Activated CD8-positive, alpha-beta memory T cell treated with anti-CD3 and anti-CD28 coated beads for 36 hours (primary cell): ENCODE measurements around the gene PSMD9. TPM values are rescaled to one million over a fixed set of nuclear protein-coding genes. Genes with fewer than 3 reads are reported as not detected.
"Not testable (repeated sequence)": the region's sequence is repeated elsewhere in the genome, so short reads cannot be mapped to it uniquely, and the experiment has no call there.

Source experiments
- CTCF ChIA-PET: fragments of 350-600 bp; sonication (Branson Sonifier 250); formaldehyde crosslinking; loops from one replicate; lab custom pipeline; 2021; ENCODE audit warnings: antibody characterized with exemption; lab: Charles Lee
- POLR2A ChIA-PET: fragments of 350-600 bp; sonication (Branson Sonifier 250); formaldehyde crosslinking; loops from one replicate; lab custom pipeline; 2021; ENCODE audit warnings: antibody characterized with exemption; lab: Charles Lee
- total RNA-seq, 2 experiments: library from RNA; stranded (reverse); gene quantifications; one replicate each; pipeline ENCODE4 v1.2.3, GENCODE V29; 2021

Gene PSMD9
- total RNA-seq, 2 experiments from 2014 or later, result 70.8 to 73.7 TPM

- CTCF ChIA-PET, result interaction anchor here (0.5 to 0.6 kb wide), 2 partner anchors 329 to 1159 kb away, joined by 3 to 5 read pairs; no protein-coding TSS in a partner anchor
- POLR2A ChIA-PET, result interaction anchor here (0.9 kb wide), 1 partner anchor 9 kb away, joined by 3 read pairs; no protein-coding TSS in a partner anchor
Observed at GRCh38 chr12:121908702-121909101, 20.1 kb downstream of the PSMD9 start.

GRCh38 chr12:121911824-121912585 lies 23.4 kb downstream of the PSMD9 start:
- CTCF ChIA-PET, result interaction anchor here (0.7 to 1.0 kb wide), 2 partner anchors 23 to 125 kb away, joined by 3 read pairs; partner anchors contain the start of gene PSMD9
- POLR2A ChIA-PET, result interaction anchor here (0.6 kb wide), 1 partner anchor 380 kb away, joined by 3 read pairs; no protein-coding TSS in a partner anchor

GRCh38 chr12:121915841-121916321 lies 27.3 kb downstream of the PSMD9 start:
- ChIA-PET POLR2A (interaction anchor here (0.6 kb wide), 1 partner anchor 351 kb away, joined by 6 read pairs; no protein-coding TSS in a partner anchor), CTCF (interaction anchor here (3.4 kb wide), 1 partner anchor 121 kb away, joined by 21 read pairs; the partner anchor contains the start of gene RHOF)

- POLR2A ChIA-PET, result interaction anchor here (0.6 kb wide), 1 partner anchor 249 kb away, joined by 15 read pairs; no protein-coding TSS in a partner anchor
- CTCF ChIA-PET, result interaction anchor here (0.7 to 3.4 kb wide), 3 partner anchors 70 to 122 kb away, joined by 3 to 21 read pairs (median 3); partner anchors contain the start of gene RHOF
Observed at GRCh38 chr12:121916719-121917118, 28.1 kb downstream of the PSMD9 start.

GRCh38 chr12:121917950-121918678 lies 29.5 kb downstream of the PSMD9 start, which contains the start of gene CFAP251:
TSS of gene CFAP251 (plus strand) at chr12:121918592. CDS start at chr12:121921306, 2,714 bp downstream.
- ChIA-PET POLR2A (interaction anchor here (0.6 kb wide), 1 partner anchor 10 kb away, joined by 3 read pairs; no protein-coding TSS in a partner anchor), CTCF (interaction anchor here (0.7 to 3.4 kb wide), 11 partner anchors 24 to 308 kb away, joined by 3 to 21 read pairs (median 3); partner anchors contain the start of genes DIABLO, PSMD9 and RHOF)

- ChIA-PET CTCF (interaction anchor here (0.7 to 3.4 kb wide), 11 partner anchors 25 to 307 kb away, joined by 3 to 21 read pairs (median 3); partner anchors contain the start of genes DIABLO, PSMD9 and RHOF), POLR2A (interaction anchor here (0.6 kb wide), 1 partner anchor 12 kb away, joined by 6 read pairs; no protein-coding TSS in a partner anchor)
Observed at GRCh38 chr12:121918679-121919038, 30.1 kb downstream of the PSMD9 start.

GRCh38 chr12:121921066-121921465 lies 32.5 kb downstream of the PSMD9 start:
- CTCF ChIA-PET, result interaction anchor here (0.5 to 1.7 kb wide), 2 partner anchors 11 to 32 kb away, joined by 3 to 4 read pairs; partner anchors contain the start of gene PSMD9
- POLR2A ChIA-PET, result no interaction called here

GRCh38 chr12:121925358-121925695 lies 36.7 kb downstream of the PSMD9 start:
- ChIA-PET POLR2A (no interaction called here), CTCF (interaction anchor here (0.7 kb wide), 2 partner anchors 131 to 546 kb away, joined by 3 to 4 read pairs; no protein-coding TSS in a partner anchor)

GRCh38 chr12:121926874-121927706 lies 38.5 kb downstream of the PSMD9 start:
- POLR2A ChIA-PET, result no interaction called here
- CTCF ChIA-PET, result no interaction called here

GRCh38 chr12:121927813-121928212 lies 39.2 kb downstream of the PSMD9 start:
- CTCF ChIA-PET, result no interaction called here
- POLR2A ChIA-PET, result no interaction called here

- CTCF ChIA-PET, result interaction anchor here (1.5 kb wide), 1 partner anchor 194 kb away, joined by 3 read pairs; no protein-coding TSS in a partner anchor
- POLR2A ChIA-PET, result not testable (repeated sequence)
Observed at GRCh38 chr12:121929545-121929944, 41.0 kb downstream of the PSMD9 start.

- CTCF ChIA-PET, result interaction anchor here (1.5 kb wide), 1 partner anchor 193 kb away, joined by 3 read pairs; no protein-coding TSS in a partner anchor
- POLR2A ChIA-PET, result interaction anchor here (0.7 kb wide), 1 partner anchor 12 kb away, joined by 6 read pairs; no protein-coding TSS in a partner anchor
Observed at GRCh38 chr12:121930862-121931261, 42.3 kb downstream of the PSMD9 start.

GRCh38 chr12:121932176-121932536 lies 43.6 kb downstream of the PSMD9 start:
- ChIA-PET POLR2A (no interaction called here), CTCF (interaction anchor here (0.5 kb wide), 1 partner anchor 35 kb away, joined by 3 read pairs; no protein-coding TSS in a partner anchor)

- ChIA-PET POLR2A (no interaction called here), CTCF (no interaction called here)
Observed at GRCh38 chr12:121932914-121933521, 44.4 kb downstream of the PSMD9 start.

GRCh38 chr12:121933522-121934308 lies 45.1 kb downstream of the PSMD9 start:
- POLR2A ChIA-PET, result no interaction called here

GRCh38 chr12:121934309-121934664 lies 45.7 kb downstream of the PSMD9 start:
- ChIA-PET POLR2A (no interaction called here), CTCF (no interaction called here)

More at GRCh38 chr12:121933522-121934308, 45.1 kb downstream of the PSMD9 start:
- CTCF ChIA-PET, result no interaction called here

GRCh38 chr12:121937654-121938053 lies 49.1 kb downstream of the PSMD9 start:
- ChIA-PET POLR2A (no interaction called here), CTCF (no interaction called here)
